DND-41 (cell line): ENCODE results near the gene BTBD2.

Source experiments
- ATAC-seq: fragments of 200-7000 bp; cut with Tn5 transposase; 3 replicates; pipeline ENCODE4 v1.9.1; 2021; ENCODE audit warnings: low read depth; ENCODE audit not compliant: insufficient read depth
- DNase-seq: peaks from one replicate; pipeline ENCODE4 v3.0.0-alpha.2; 2020
- H2AFZ ChIP-seq: 2 replicates; pipeline ENCODE4 v1.6.0; 2012; ENCODE audit warnings: low read depth, low read length
- H3K27ac ChIP-seq: 2 replicates; pipeline ENCODE4 v1.5.1; 2012; ENCODE audit warnings: low read length, inconsistent platforms
- H3K27me3 ChIP-seq: fragments of 200-600 bp; sonication (generic); 2 replicates; pipeline ENCODE4 v1.6.0; 2012; ENCODE audit warnings: low read length, mild to moderate bottlenecking, inconsistent platforms; ENCODE audit not compliant: insufficient read depth, poor library complexity
- H3K36me3 ChIP-seq: 2 replicates; pipeline ENCODE4 v1.5.1; 2012; ENCODE audit warnings: low read length, inconsistent platforms; ENCODE audit not compliant: insufficient read depth
- H3K4me1 ChIP-seq: 2 replicates; pipeline ENCODE4 v1.5.1; 2012; ENCODE audit warnings: mild to moderate bottlenecking, low read length; ENCODE audit not compliant: insufficient read depth
- H3K4me2 ChIP-seq: 2 replicates; pipeline ENCODE4 v1.6.0; 2012; ENCODE audit warnings: mild to moderate bottlenecking, moderate library complexity, low read length, inconsistent platforms; ENCODE audit not compliant: insufficient read depth
- H3K4me3 ChIP-seq, 2 experiments: fragments of 200-600 bp in 1 of 2; shearing (Covaris generic) in 1 of 2; 2 replicates each; pipeline ENCODE4 v1.5.1; 2012 to 2016; ENCODE audit warnings: inconsistent platforms in 2 of 2, low read length in 2 of 2, mild to moderate bottlenecking in 2 of 2, low read depth in 1 of 2, moderate library complexity in 1 of 2
- H3K79me2 ChIP-seq: 2 replicates; pipeline ENCODE4 v1.6.0; 2012; ENCODE audit warnings: low read length, inconsistent platforms; ENCODE audit not compliant: insufficient read depth
- H3K9ac ChIP-seq: 2 replicates; pipeline ENCODE4 v1.6.0; 2012; ENCODE audit warnings: low read depth, mild to moderate bottlenecking, inconsistent platforms, low read length, moderate library complexity
- H3K9me3 ChIP-seq: 2 replicates; pipeline ENCODE4 v1.5.1; 2012; ENCODE audit warnings: low read length, moderate library complexity, mild to moderate bottlenecking, inconsistent platforms; ENCODE audit not compliant: insufficient read depth, severe bottlenecking
- H4K20me1 ChIP-seq: 2 replicates; pipeline ENCODE4 v1.6.0; 2012; ENCODE audit warnings: low read length; ENCODE audit not compliant: insufficient read depth
- EZH2 ChIP-seq: IDR thresholded peaks from 3 replicates; pipeline ENCODE4 v1.6.1; 2012; ENCODE audit warnings: borderline replicate concordance, low read depth, mild to moderate bottlenecking, moderate library complexity, low read length, inconsistent platforms; ENCODE audit not compliant: severe bottlenecking
- TF ChIP-seq, protein P1 (sequence below): IDR thresholded peaks from 2 replicates; pipeline ENCODE4 v1.5.1; 2012; ENCODE audit warnings: borderline replicate concordance, low read length, moderate library complexity, mild to moderate bottlenecking; ENCODE audit not compliant: poor library complexity, severe bottlenecking; ENCODE audit errors: extremely low read depth

BTBD2 gene

GRCh38 chr19:1942078-1942933 is 73.2 kb downstream of the BTBD2 start:
- TF ChIP-seq EZH2 = no peak
- TF ChIP-seq, protein P1, sequence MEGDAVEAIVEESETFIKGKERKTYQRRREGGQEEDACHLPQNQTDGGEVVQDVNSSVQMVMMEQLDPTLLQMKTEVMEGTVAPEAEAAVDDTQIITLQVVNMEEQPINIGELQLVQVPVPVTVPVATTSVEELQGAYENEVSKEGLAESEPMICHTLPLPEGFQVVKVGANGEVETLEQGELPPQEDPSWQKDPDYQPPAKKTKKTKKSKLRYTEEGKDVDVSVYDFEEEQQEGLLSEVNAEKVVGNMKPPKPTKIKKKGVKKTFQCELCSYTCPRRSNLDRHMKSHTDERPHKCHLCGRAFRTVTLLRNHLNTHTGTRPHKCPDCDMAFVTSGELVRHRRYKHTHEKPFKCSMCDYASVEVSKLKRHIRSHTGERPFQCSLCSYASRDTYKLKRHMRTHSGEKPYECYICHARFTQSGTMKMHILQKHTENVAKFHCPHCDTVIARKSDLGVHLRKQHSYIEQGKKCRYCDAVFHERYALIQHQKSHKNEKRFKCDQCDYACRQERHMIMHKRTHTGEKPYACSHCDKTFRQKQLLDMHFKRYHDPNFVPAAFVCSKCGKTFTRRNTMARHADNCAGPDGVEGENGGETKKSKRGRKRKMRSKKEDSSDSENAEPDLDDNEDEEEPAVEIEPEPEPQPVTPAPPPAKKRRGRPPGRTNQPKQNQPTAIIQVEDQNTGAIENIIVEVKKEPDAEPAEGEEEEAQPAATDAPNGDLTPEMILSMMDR = peak; percentile 9
- ATAC-seq (peak; percentile 73), DNase-seq (peak; percentile 88)
- H3K9me3 ChIP-seq = no peaks in the 10 kb centered on the region
- H3K27ac ChIP-seq = peak overlapping the region; percentile 90
- peak overlapping the region; percentile 94 for H3K4me2 ChIP-seq
- H3K4me3 ChIP-seq = peak overlapping the region; percentile 77 to 95
- peaks cover 37% of the 10 kb centered on the region for H3K4me1 ChIP-seq
- peak overlapping the region; percentile 73 for H3K9ac ChIP-seq
- peaks cover 63% of the 10 kb centered on the region for H3K79me2 ChIP-seq
- H3K27me3 ChIP-seq = no peaks in the 10 kb centered on the region
- H2AFZ ChIP-seq = 0 out of 2 replicates have a peak overlapping the region, but pooled peaks have one; percentile 50
- H3K36me3 ChIP-seq = peaks cover 13% of the 10 kb centered on the region
- peaks cover 51% of the 10 kb centered on the region for H4K20me1 ChIP-seq

DNA sequence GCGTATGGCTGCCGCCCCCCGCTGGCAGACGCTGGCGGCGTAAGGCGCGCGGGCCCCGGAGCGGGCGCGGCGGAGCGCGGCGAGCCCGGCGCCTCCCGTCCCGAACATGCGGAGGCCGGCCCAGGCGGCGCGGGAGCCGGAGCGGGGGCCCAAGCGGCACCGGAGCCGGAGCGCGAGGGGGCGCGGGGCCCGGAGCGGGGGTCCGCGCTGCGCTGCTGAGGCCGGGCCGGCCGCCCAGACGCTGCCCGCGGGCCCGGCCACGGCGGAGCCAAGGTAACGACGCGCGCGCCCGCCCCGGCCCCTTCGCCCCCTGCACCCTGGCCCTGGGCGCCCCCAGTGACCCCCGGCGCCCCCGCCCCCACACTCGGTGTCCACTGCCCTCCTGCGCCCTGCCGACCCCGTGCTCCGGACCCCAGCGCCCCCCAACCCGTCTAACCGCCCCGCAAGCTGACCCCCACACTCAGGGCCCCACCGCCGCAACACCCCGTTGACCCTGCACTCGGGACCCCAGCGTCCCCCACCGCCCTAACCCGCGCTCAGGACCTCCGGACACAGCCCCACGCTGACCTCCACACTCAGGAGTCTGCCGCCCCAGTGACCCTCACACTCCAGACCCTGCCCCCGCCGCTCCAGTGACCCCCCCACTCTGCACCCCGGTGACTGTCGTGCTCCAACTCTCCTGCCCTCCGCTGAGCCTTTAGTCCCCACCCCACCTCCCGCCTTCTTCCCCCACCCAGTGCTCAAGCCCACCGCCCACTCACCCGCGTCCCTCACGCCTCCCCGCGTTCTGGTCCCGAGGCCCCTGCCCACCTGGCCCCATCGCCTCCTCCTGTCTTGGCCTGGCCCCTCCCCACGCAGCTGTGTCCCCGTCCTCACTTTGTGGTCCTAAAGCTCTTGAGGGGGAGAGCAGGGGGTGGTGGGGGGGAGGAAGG is 74.1 kb downstream of the BTBD2 start, which contains the start of gene CSNK1G2:
Gene CSNK1G2, plus strand, starts transcription at position 27 of the 932 bp plus-strand sequence. CDS start 28,601 bp downstream, outside the sequence.
- H3K4me3 ChIP-seq = peak within 1 kb of the TSS; percentile 77 to 95
- peak within 1 kb of the TSS; percentile 90 for H3K27ac ChIP-seq
- DNase-seq (peak; percentile 19), ATAC-seq (peak; percentile 16; the same call in 2 of the 3 replicates)
- TF ChIP-seq, protein P1 = peak; percentile 46
- TF ChIP-seq EZH2 = no peak
- H3K4me1 ChIP-seq = peaks cover 37% of the 10 kb centered on the region
- peaks cover 43% of the 10 kb centered on the region for H4K20me1 ChIP-seq
- peak within 1 kb of the TSS; percentile 94 for H3K4me2 ChIP-seq
- H3K27me3 ChIP-seq = no peaks in the 10 kb centered on the region
- no peaks in the 10 kb centered on the region for H3K9me3 ChIP-seq
- H3K36me3 ChIP-seq = peaks cover 8% of the 10 kb centered on the region; the same call in 1 of the 2 replicates
- H2AFZ ChIP-seq = peak within 1 kb of the TSS; percentile 67
- H3K9ac ChIP-seq = peak within 1 kb of the TSS; percentile 73
- H3K79me2 ChIP-seq = peaks cover 55% of the 10 kb centered on the region

DNA sequence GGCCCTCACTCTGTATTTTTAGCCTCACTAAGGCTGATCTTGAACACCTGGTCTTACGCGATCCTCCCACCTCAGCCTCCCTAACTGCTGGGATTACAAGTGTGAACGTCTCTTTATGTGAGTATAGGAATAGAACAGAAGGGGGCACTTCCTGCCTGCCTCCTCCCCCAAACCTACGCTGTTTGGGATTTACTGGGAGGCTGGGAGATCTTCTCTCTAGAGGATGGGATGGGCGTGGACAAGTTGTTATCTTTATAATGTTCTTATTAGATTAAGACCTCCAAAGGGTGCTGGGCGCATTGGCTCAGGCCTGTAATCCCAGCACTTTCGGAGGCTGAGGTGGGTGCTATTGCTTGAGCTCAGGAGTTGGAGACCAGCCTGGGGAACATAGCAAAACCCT is 77.4 kb downstream of the BTBD2 start:
- no peak for ATAC-seq
- Histone ChIP-seq H3K9ac (no peak overlapping the region), H3K4me3 (no peak overlapping the region)

More for the DNA sequence above, 77.4 kb downstream of the BTBD2 start:
- H3K36me3 ChIP-seq = no peaks in the 10 kb centered on the region
- peaks cover 15% of the 10 kb centered on the region for H4K20me1 ChIP-seq
- TF ChIP-seq, protein P1 = no peak
- TF ChIP-seq EZH2 = no peak
- H2AFZ ChIP-seq = no peak overlapping the region
- H3K27ac ChIP-seq = no peak overlapping the region
- H3K27me3 ChIP-seq = no peaks in the 10 kb centered on the region
- no peaks in the 10 kb centered on the region for H3K9me3 ChIP-seq
- H3K4me2 ChIP-seq = no peak overlapping the region
- DNase-seq = no peak
- H3K4me1 ChIP-seq = peaks cover 22% of the 10 kb centered on the region
- H3K79me2 ChIP-seq = peaks cover 23% of the 10 kb centered on the region
